GM12878 (cell line): ENCODE data around the gene ALKBH8. TPM values are rescaled to one million over a fixed set of nuclear protein-coding genes. Genes with fewer than 3 reads are reported as not detected.

ENCODE experiments used
- ATAC-seq: fragments of 200-7000 bp; cut with Tn5 transposase; 3 replicates; pipeline ENCODE4 v1.9.1; 2020; ENCODE audit warnings: mild to moderate bottlenecking, moderate library complexity
- BruUV-seq: library from RNA; stranded (reverse); fragments of 400-500 nt; replicated peaks from 2 replicates; lab custom pipeline; 2021; lab: Mats Ljungman, UMichigan
- CTCF ChIA-PET: fragments of 300-600 bp; sonication (Branson Sonifier 250); formaldehyde crosslinking; extraction: SDS; loops from one replicate; lab custom pipeline; 2021; ENCODE audit warnings: inconsistent platforms; lab: Yijun Ruan, JAX
- POLR2A ChIA-PET: fragments of 350-600 bp; formaldehyde crosslinking; extraction: SDS; loops from one replicate; lab custom pipeline; 2021; ENCODE audit warnings: inconsistent platforms; lab: Charles Lee
- RAD21 ChIA-PET: fragments of 300-600 bp; sonication (Branson Sonifier 250); formaldehyde crosslinking; loops from one replicate; lab custom pipeline; 2023; ENCODE audit warnings: antibody characterized with exemption; ENCODE audit not compliant: unreplicated experiment; lab: Charles Lee
- SMC1A ChIA-PET: fragments of 300-600 bp; sonication (Branson Sonifier 250); formaldehyde crosslinking; loops from one replicate; lab custom pipeline; 2023; ENCODE audit not compliant: unreplicated experiment, uncharacterized antibody; lab: Charles Lee
- DNase-seq: peaks from one replicate; pipeline ENCODE4 v3.0.0-alpha.2; 2011; ENCODE audit warnings: low read depth, low spot score
- FAIRE-seq: peaks from 3 replicates; lab custom pipeline; 2011; peaks lifted over from hg19 to GRCh38; lab: Jason Lieb, UNC
- H2AFZ ChIP-seq: 2 replicates; pipeline ENCODE4 v1.6.0; 2011; ENCODE audit warnings: low read depth, low read length, control low read depth; ENCODE audit not compliant: control insufficient read depth
- H3K27ac ChIP-seq: 2 replicates; pipeline ENCODE4 v1.5.1; 2011; ENCODE audit warnings: control low read depth; ENCODE audit not compliant: control insufficient read depth, insufficient read depth
- H3K27me3 ChIP-seq, 2 experiments: replicated peaks in 1 of 2; 2 replicates each; pipeline versions ENCODE4 v1.6.0 to v1.6.1; 2011; ENCODE audit warnings: low read length in 1 of 2; ENCODE audit not compliant: control insufficient read depth in 2 of 2, insufficient read depth in 2 of 2
- H3K36me3 ChIP-seq, 2 experiments: 2 replicates each; pipeline ENCODE4 v1.5.1; 2011; ENCODE audit warnings: low read length in 1 of 2; ENCODE audit not compliant: control insufficient read depth in 2 of 2, insufficient read depth in 2 of 2
- H3K4me1 ChIP-seq: 2 replicates; pipeline ENCODE4 v1.6.1; 2011; ENCODE audit warnings: mild to moderate bottlenecking, low read length, moderate library complexity, mixed read lengths; ENCODE audit not compliant: control insufficient read depth, insufficient read depth
- H3K4me2 ChIP-seq: 2 replicates; pipeline ENCODE4 v1.6.0; 2011; ENCODE audit warnings: control low read depth; ENCODE audit not compliant: control insufficient read depth, insufficient read depth
- H3K4me3 ChIP-seq: fragments of 200-600 bp; sonication (generic); 2 replicates; pipeline ENCODE4 v1.5.1; 2016
- H3K79me2 ChIP-seq: 2 replicates; pipeline ENCODE4 v1.6.0; 2011; ENCODE audit warnings: low read length; ENCODE audit not compliant: control insufficient read depth, insufficient read depth
- H3K9ac ChIP-seq: 2 replicates; pipeline ENCODE4 v1.8.0; 2011; ENCODE audit warnings: low read length, control low read depth, mixed read lengths; ENCODE audit not compliant: control insufficient read depth, insufficient read depth
- H3K9me3 ChIP-seq: replicated peaks from 3 replicates; pipeline ENCODE4 v1.5.1; 2011; ENCODE audit warnings: mild to moderate bottlenecking, low read length; ENCODE audit not compliant: control insufficient read depth, insufficient read depth
- H4K20me1 ChIP-seq: 2 replicates; pipeline ENCODE4 v1.6.0; 2011; ENCODE audit not compliant: control insufficient read depth, insufficient read depth
- BMI1 ChIP-seq: fragments of 450-650 bp; IDR thresholded peaks from 2 replicates; pipeline ENCODE4 v1.6.1; 2016; ENCODE audit warnings: mild to moderate bottlenecking, moderate library complexity, borderline replicate concordance
- IKZF2 ChIP-seq, 2 experiments: fragments of 450-650 bp; IDR thresholded peaks; 2 replicates each; pipeline ENCODE4 v1.6.1; 2017; ENCODE audit warnings: mild to moderate bottlenecking in 2 of 2, moderate library complexity in 2 of 2
- IRF5 ChIP-seq: fragments of 450-650 bp; IDR thresholded peaks from 2 replicates; pipeline ENCODE4 v1.6.1; 2017; ENCODE audit warnings: borderline replicate concordance
- MYB ChIP-seq: fragments of 150-350 bp; IDR thresholded peaks from 2 replicates; pipeline ENCODE4 v1.6.1; 2014; ENCODE audit warnings: mild to moderate bottlenecking, low read depth, low read length, borderline replicate concordance
- NFXL1 ChIP-seq: fragments of 450-650 bp; IDR thresholded peaks from 2 replicates; pipeline ENCODE4 v1.6.1; 2017; ENCODE audit warnings: antibody characterized with exemption, mild to moderate bottlenecking, borderline replicate concordance
- NR2F1 ChIP-seq: fragments of 450-650 bp; conservative IDR thresholded peaks from 2 replicates; pipeline ENCODE4 v1.6.1; 2017; ENCODE audit warnings: mild to moderate bottlenecking
- RCOR1 ChIP-seq: conservative IDR thresholded peaks from 2 replicates; pipeline ENCODE4 v1.6.1; 2012; ENCODE audit warnings: low read depth, low read length, improper control_type of control experiment
- SKIL ChIP-seq: fragments of 450-650 bp; IDR thresholded peaks from 2 replicates; pipeline ENCODE4 v1.6.1; 2017; ENCODE audit warnings: mild to moderate bottlenecking, low read depth, inconsistent platforms; ENCODE audit not compliant: poor library complexity, severe bottlenecking
- SMAD5 ChIP-seq: IDR thresholded peaks from 2 replicates; pipeline ENCODE4 v1.6.1; 2016; ENCODE audit warnings: antibody characterized with exemption, low read depth
- SPI1 ChIP-seq: IDR thresholded peaks from 2 replicates; pipeline ENCODE4 v1.6.1; 2011; ENCODE audit warnings: low read depth, mild to moderate bottlenecking, low read length, moderate library complexity, borderline replicate concordance; ENCODE audit not compliant: insufficient read depth
- SRF ChIP-seq, 2 experiments: IDR thresholded peaks; 2 replicates each; pipeline ENCODE4 v1.6.1; 2011; ENCODE audit warnings: low read depth in 2 of 2, low read length in 2 of 2, mild to moderate bottlenecking in 1 of 2, moderate library complexity in 1 of 2
- STAT1 ChIP-seq: fragments of 450-650 bp; conservative IDR thresholded peaks from 2 replicates; pipeline ENCODE4 v1.6.1; 2014; ENCODE audit warnings: antibody characterized with exemption, mild to moderate bottlenecking
- TAF1 ChIP-seq: IDR thresholded peaks from 2 replicates; pipeline ENCODE4 v1.6.1; 2011; ENCODE audit warnings: mild to moderate bottlenecking, low read depth, low read length, borderline replicate concordance
- TCF12 ChIP-seq: IDR thresholded peaks from 2 replicates; pipeline ENCODE4 v1.6.1; 2011; ENCODE audit warnings: low read depth, mild to moderate bottlenecking, low read length
- ZNF622 ChIP-seq: fragments of 450-650 bp; IDR thresholded peaks from 2 replicates; pipeline ENCODE4 v1.6.1; 2017; ENCODE audit warnings: mild to moderate bottlenecking, inconsistent platforms
- WGBS: methylation state at CpG from one replicate; pipeline ENCODE4 v1.1.6; 2016; ENCODE audit warnings: low lambda C conversion rate; ENCODE audit not compliant: insufficient replicate concordance, insufficient coverage; ENCODE audit errors: missing lambda C conversion rate; 5-methylcytosine and 5-hydroxymethylcytosine counted together
- in situ Hi-C: fragments of 300-500 bp; cut with MboI; formaldehyde crosslinking; loops from 9 replicates; pipeline ENCODE4 v1.14.3; 2018; ENCODE audit warnings: mixed read lengths
- intact Hi-C: fragments of 100-400 bp; cut with micrococcal nuclease; formaldehyde crosslinking; loops from one replicate; pipeline ENCODE4 v1.14.2; 2022; ENCODE audit not compliant: unreplicated experiment
- polyA plus RNA-seq, 11 experiments: library from polyadenylated mRNA; depleted of rRNA in 4 of 11; unstranded in 6 of 11; stranded (reverse) in 5 of 11; fragments of >200 nt; fragmentation: Nextera tagmentation in 4 of 11; fragmentation: Illumina TruSeq in 1 of 11; extraction: Ambion mirVana in 4 of 11; extraction: Trizol in 1 of 11; gene quantifications; 1 replicate in 1 of 11; 2 replicates in 10 of 11; pipeline versions ENCODE4 v1.2.1 to v1.2.3, GENCODE V29; 2011 to 2016; ENCODE audit warnings: inconsistent platforms in 2 of 11, missing spikeins in 2 of 11, low read depth in 1 of 11
- total RNA-seq, 4 experiments: library from RNA; depleted of rRNA in 3 of 4; stranded (reverse); fragments of >200 nt in 3 of 4; fragmentation: Illumina TruSeq in 1 of 4; extraction: Trizol in 1 of 4; gene quantifications; 2 replicates each; pipeline versions ENCODE4 v1.2.1 to v1.2.3, GENCODE V29; 2013 to 2021

ALKBH8 gene
- total and polyA plus RNA-seq, 10 of the 15 experiments (the other 5 are each of a cell fraction or from before 2014, with no cell fraction given) = 4.6 to 13.1 (median 9.5) TPM

- FAIRE-seq = no peak
- Histone ChIP-seq H3K27ac (no peak overlapping the region), H2AFZ (no peak overlapping the region), H3K4me2 (no peak overlapping the region), H3K4me3 (no peak overlapping the region)
- DNase-seq = no peak
- in situ Hi-C loops = no loop called here
- BruUV-seq = no TSS peak
- CTCF ChIA-PET = interaction anchor here (1.1 kb wide), 2 partner anchors 76 to 159 kb away, joined by 4 read pairs; no protein-coding TSS in a partner anchor
- no peak for ATAC-seq
- 89% methylated on average over 2 of the region's 2 CpGs for WGBS
- POLR2A ChIA-PET = no interaction called here
- TF ChIP-seq SPI1 = no peak
- no peak for TF ChIP-seq IKZF2 (IDR thresholded peaks at IDR 0.05)
- TF ChIP-seq STAT1 = no peak
- TF ChIP-seq NR2F1 = no peak
- TF ChIP-seq ZNF622 = no peak
- TF ChIP-seq TCF12 = no peak
- no peak for TF ChIP-seq NFXL1
- no peak for TF ChIP-seq IRF5
- no peak for TF ChIP-seq SKIL
- no peak for TF ChIP-seq RCOR1
- no peak for TF ChIP-seq MYB
- no peak for TF ChIP-seq TAF1
- no peak for TF ChIP-seq SMAD5
- no peak for TF ChIP-seq BMI1
- TF ChIP-seq SRF (IDR thresholded peaks at IDR 0.05; ENCODE audit: low read depth in 2 of 2, low read length in 2 of 2) = no peak
- TF ChIP-seq, all 136 proteins: peak for 0
- intact Hi-C loops = no loop called here
- Histone ChIP-seq H3K9ac (no peak overlapping the region), H3K4me1 (no peaks in the 10 kb centered on the region), H4K20me1 (no peaks in the 10 kb centered on the region), H3K79me2 (no peaks in the 10 kb centered on the region), H3K27me3 (peaks cover 0 to 2% of the 10 kb centered on the region in 2 experiments; a peak in 1 of 4 replicates), H3K36me3 (no peaks in the 10 kb centered on the region), H3K9me3 (no peaks in the 10 kb centered on the region)
- RAD21 ChIA-PET = no interaction called here
- SMC1A ChIA-PET = no interaction called here
Observed at GRCh38 chr11:107612445-107612844, 46.9 kb upstream of the ALKBH8 start.
